NK-92 (cell line): ENCODE measurements around the gene SEMA6B.

Source experiments
- DNase-seq: peaks from one replicate; lab custom pipeline; 2025; ENCODE audit not compliant: unreplicated experiment; lab: John Stamatoyannopoulos, UW

SEMA6B gene

GRCh38 chr19:4510435-4511255 lies 48.8 kb downstream of the SEMA6B start:
- DNase-seq = no peak

- no peak for DNase-seq
These were observed 50.8 kb downstream of the SEMA6B start for GRCh38 chr19:4508698-4509097.

GRCh38 chr19:4507804-4508203 lies 51.7 kb downstream of the SEMA6B start:
- DNase-seq = no peak

DNA sequence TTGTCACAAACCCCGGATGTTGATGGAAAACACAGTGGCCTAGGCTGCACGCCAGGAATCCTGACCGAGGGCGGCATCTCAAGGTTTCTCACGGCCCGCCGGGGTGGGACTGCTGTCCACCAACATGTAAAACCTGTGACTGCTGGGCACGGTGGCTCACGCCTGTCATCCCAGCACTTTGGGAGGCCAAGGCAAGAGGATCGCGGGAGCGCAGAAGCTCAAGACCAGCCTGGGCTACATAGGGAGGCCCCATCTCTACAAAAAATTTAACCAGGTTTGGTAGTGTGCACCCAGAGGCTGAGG lies 52.4 kb downstream of the SEMA6B start:
- DNase-seq = no peak

DNA sequence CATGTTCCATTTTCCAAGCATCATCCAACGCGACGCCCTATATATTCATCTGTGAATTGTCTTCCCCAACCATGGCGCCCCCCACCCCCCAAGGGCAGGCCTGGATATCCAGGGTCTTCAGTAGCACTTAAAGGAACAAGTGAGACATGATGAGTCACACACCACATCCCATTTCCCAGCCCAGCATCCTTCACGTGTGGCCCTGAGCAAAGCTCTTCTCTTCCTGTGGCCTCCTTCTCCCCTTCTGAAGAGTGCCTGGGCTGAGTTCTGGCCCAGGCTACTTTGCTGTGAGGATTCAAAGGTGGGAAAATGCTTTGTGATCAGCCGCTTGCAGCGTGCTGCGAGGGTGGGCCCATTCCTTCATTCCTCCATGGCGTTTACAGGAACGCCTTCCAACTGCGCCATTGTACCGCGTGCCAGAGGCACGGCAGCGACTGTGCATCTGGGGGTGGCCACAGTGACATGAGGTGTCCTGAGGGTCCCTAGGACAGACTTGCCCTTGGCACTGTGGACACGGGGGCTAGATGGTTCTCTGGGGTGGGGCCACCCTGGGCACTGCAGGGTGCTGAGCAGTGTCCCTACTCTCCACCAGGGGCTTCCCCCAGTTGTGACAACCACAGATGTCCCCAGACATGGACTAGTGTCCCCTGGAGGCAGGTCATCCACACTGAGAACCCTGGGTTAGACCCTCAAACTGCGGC lies 52.9 kb downstream of the SEMA6B start:
- DNase-seq = no peak

GRCh38 chr19:4505570-4506448 lies 53.7 kb downstream of the SEMA6B start:
- DNase-seq = no peak

GRCh38 chr19:4504891-4505569 lies 54.5 kb downstream of the SEMA6B start:
- DNase-seq = no peak

GRCh38 chr19:4504297-4504701 lies 55.2 kb downstream of the SEMA6B start:
- DNase-seq = no peak

- DNase-seq = no peak
These were observed 55.7 kb downstream of the SEMA6B start for GRCh38 chr19:4503825-4504170.

DNA sequence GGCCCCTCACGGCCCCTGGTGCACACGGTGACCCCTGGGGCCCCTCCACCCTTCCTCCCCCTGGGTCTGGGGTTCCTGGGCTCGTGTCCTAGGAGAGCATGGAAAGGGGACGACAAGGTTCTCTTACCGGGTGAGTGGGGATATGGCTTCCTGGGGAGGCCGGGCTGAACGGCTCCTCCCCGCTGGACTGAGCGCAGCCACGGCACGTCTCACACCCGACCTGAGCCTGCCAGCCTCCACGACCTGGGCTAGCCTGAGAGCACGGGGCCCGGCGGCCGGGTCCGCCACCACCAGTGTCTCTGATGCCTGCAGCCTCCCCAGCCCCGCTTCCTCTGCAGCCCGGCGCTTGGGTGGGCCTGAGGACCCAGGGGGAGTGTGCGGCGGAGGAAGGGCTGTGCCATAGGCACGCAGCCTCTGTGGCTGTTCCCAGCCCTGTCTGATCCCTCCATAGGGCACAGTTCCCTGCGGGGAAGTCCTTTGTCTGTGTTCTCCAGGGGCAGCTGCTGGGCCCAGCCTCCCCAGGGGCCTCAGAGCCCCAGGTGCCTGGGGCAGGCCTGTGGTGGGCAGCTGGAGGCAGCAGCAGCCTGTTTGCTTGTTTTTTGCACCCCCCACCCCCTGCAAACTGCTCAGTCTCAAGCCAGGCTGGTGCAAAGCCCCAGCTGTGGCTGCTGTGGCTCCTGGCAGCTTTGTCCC lies 56.2 kb downstream of the SEMA6B start:
- no peak for DNase-seq

GRCh38 chr19:4502282-4503131 lies 57.0 kb downstream of the SEMA6B start:
- no peak for DNase-seq

DNA sequence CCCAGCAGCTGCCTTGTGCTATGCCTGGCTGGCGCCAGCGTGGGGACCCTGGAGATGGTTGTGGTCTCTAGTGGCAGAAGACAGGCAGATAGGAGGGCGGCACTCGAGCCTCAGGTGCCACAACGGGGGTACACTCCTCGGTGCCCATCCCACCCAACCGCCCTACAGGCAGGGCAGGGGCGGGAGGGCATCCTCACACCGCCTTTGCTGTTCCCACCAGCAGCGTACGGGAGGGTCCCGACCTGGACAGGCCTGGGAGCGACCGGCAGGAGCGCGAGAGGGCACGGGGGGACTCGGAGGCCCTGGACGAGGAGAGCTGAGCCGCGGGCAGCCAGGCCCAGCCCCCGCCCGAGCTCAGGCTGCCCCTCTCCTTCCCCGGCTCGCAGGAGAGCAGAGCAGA lies 57.8 kb downstream of the SEMA6B start:
- DNase-seq = no peak

- no peak for DNase-seq
These were observed 58.5 kb downstream of the SEMA6B start for GRCh38 chr19:4500841-4501591.

GRCh38 chr19:4499855-4500254 lies 59.6 kb downstream of the SEMA6B start:
- no peak for DNase-seq

DNA sequence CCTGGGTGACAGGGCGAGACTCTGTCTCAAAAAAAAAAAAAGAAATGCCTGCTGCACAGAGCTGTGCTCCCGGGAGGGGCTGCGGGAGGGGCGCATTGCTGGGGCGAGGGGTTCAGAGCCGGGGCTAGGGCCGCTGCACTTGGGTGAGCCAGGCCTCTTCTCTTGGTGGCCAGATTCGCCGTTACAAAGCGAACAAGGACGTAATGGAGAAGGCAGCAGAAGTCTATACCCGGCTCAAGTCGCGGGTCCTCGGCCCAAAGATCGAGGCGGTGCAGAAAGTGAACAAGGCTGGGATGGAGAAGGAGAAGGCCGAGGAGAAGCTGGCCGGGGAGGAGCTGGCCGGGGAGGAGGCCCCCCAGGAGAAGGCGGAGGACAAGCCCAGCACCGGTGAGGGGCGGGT lies 60.2 kb downstream of the SEMA6B start:
- DNase-seq = no peak

- DNase-seq = no peak
These were observed 60.8 kb downstream of the SEMA6B start for GRCh38 chr19:4498694-4499093.

DNA sequence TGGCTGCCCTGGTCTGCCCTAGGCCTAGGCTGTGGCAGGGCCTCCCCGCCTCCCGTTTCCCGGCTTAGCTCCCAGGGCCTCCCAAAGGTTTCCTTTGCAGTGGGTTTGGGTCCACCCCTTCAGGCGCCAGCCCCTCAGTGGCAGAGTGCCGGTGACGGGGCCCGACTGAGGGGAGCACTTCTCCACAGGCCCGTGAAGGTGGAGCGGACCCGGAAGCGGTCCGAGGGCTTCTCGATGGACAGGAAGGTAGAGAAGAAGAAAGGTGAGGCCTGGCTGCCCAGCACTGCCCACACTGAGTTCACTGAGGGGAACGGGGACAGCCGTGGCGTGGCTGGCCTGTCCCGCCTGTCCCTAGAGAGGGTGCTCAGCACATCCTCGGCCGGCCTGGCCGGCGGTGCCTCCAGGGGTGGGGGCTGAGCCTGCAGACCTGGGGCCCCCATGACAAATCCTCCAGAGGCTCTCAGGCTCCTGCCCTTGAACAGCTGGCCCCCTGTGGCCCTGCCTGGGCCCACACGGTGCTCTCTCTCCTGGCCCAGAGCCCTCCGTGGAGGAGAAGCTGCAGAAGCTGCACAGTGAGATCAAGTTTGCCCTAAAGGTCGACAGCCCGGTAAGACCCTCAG lies 61.6 kb downstream of the SEMA6B start:
- no peak for DNase-seq

DNA sequence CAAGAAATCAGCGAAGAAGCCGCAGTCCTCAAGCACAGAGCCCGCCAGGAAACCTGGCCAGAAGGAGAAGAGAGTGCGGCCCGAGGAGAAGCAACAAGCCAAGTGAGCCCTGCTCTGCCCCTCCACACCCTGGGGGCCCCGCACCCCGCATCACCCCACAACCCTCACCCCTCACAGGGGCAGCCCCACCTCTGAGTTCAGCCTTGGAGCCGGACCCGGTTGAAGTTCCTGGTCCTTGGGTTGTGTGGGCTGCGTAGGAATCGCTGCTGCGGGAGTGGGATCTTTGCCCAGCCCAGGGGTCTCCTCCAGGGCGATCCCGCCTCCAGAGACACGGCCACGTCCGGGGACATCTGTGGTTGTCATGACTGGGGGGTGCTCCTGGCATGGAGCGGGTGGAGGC lies 63.2 kb downstream of the SEMA6B start:
- DNase-seq = no peak

- DNase-seq = no peak
These were observed 64.0 kb downstream of the SEMA6B start for GRCh38 chr19:4495471-4495870.
